Suprapubic skin (tissue), 3 donors: ENCODE data around the gene UBXN11.

Experiments used
- CTCF ChIP-seq, 2 donors: fragments of 200-600 bp in 1 of 2; fragments of 450-650 bp in 1 of 2; sonication (generic) in 1 of 2; IDR thresholded peaks; one replicate each; pipeline ENCODE4 v1.5.1; 2016 to 2019; ENCODE audit warnings: antibody characterized with exemption in 2 of 2, mild to moderate bottlenecking in 1 of 2, moderate library complexity in 1 of 2
- EP300 ChIP-seq: sonication (generic); formaldehyde crosslinking; IDR thresholded peaks from one replicate; pipeline ENCODE4 v1.6.1; 2017; ENCODE audit warnings: antibody characterized with exemption

- TF ChIP-seq CTCF (IDR thresholded peaks at IDR 0.05) (no peak), EP300 (no peak)
Measured at GRCh38 chr1:26302733-26303405, 3.6 kb downstream of the UBXN11 start.
